K562 (cell line): ENCODE measurements around the gene AGXT. TPM values are rescaled to one million over a fixed set of nuclear protein-coding genes. Genes with fewer than 3 reads are reported as not detected.

Experiments used
- ATAC-seq: fragments of 200-7000 bp; cut with Tn5 transposase; 3 replicates; pipeline ENCODE4 v1.9.1; 2020; ENCODE audit warnings: moderate library complexity
- BruUV-seq: library from RNA; stranded (reverse); fragments of 400-500 nt; replicated peaks from 2 replicates; lab custom pipeline; 2021; lab: Mats Ljungman, UMichigan
- CTCF ChIA-PET: fragments of 300-600 bp; formaldehyde crosslinking; extraction: SDS; loops from one replicate; lab custom pipeline; 2021; ENCODE audit warnings: low intra/inter-chr PET ratio; lab: Yijun Ruan, JAX
- POLR2A ChIA-PET: fragments of 300-600, 350-650 bp; sonication (Branson Sonifier 250); formaldehyde crosslinking; extraction: SDS; loops from one replicate; lab custom pipeline; 2021; ENCODE audit warnings: antibody characterized with exemption, inconsistent platforms; lab: Yijun Ruan, JAX
- DNase-seq, 4 experiments: peaks; one replicate each; pipeline versions ENCODE4 v3.0.0 to v3.0.0-alpha.2; 2011 to 2018; ENCODE audit warnings: low spot score in 3 of 4, mixed read lengths in 3 of 4; ENCODE audit errors: extremely low read depth in 1 of 4
- FAIRE-seq: peaks from 2 replicates; lab custom pipeline; 2011; peaks lifted over from hg19 to GRCh38; lab: Jason Lieb, UNC
- H2AFZ ChIP-seq: 2 replicates; pipeline ENCODE4 v1.6.0; 2011; ENCODE audit warnings: low read depth, low read length, control low read depth, inconsistent platforms
- H3K27ac ChIP-seq: fragments of 200-600 bp; 3 replicates; pipeline ENCODE4 v1.8.0; 2011; ENCODE audit warnings: low read depth, mild to moderate bottlenecking, control low read depth, inconsistent platforms, low read length, moderate library complexity, mixed read lengths; ENCODE audit errors: extremely low read depth
- H3K27me3 ChIP-seq, 2 experiments: fragments of 300-600 bp in 1 of 2; 2 replicates in 1 of 2; 3 replicates in 1 of 2; pipeline versions ENCODE4 v1.6.0 to v1.8.0; 2011; ENCODE audit warnings: inconsistent platforms in 2 of 2, low read length in 2 of 2, mild to moderate bottlenecking in 1 of 2, mixed read lengths in 1 of 2, moderate library complexity in 1 of 2; ENCODE audit not compliant: control insufficient read depth in 2 of 2, insufficient read depth in 2 of 2
- H3K36me3 ChIP-seq: fragments of 300-600 bp; 3 replicates; pipeline ENCODE4 v1.8.0; 2011; ENCODE audit warnings: mild to moderate bottlenecking, low read length, inconsistent platforms; ENCODE audit not compliant: control insufficient read depth, insufficient read depth
- H3K4me1 ChIP-seq, 2 experiments: fragments of 200-600 bp in 1 of 2; replicated peaks in 1 of 2; 2 replicates in 1 of 2; 3 replicates in 1 of 2; pipeline versions ENCODE4 v1.5.1 to v1.8.0; 2011; ENCODE audit warnings: inconsistent platforms in 2 of 2, low read length in 2 of 2, mild to moderate bottlenecking in 1 of 2, mixed read lengths in 1 of 2, moderate library complexity in 1 of 2; ENCODE audit not compliant: control insufficient read depth in 2 of 2, insufficient read depth in 2 of 2
- H3K4me2 ChIP-seq: 2 replicates; pipeline ENCODE4 v1.6.1; 2011; ENCODE audit warnings: low read length, control low read depth, inconsistent platforms, mixed read lengths; ENCODE audit not compliant: insufficient read depth
- H3K4me3 ChIP-seq: fragments of 200-600 bp; sonication (generic), shearing (Covaris generic); 2 replicates; pipeline ENCODE4 v1.5.1; 2016; ENCODE audit warnings: control low read depth, inconsistent platforms
- H3K79me2 ChIP-seq: fragments of 200-600 bp; 3 replicates; pipeline ENCODE4 v1.8.0; 2011; ENCODE audit warnings: low read length, inconsistent platforms; ENCODE audit not compliant: control insufficient read depth, insufficient read depth
- H3K9ac ChIP-seq, 2 experiments: 2 replicates each; pipeline versions ENCODE4 v1.6.0 to v1.6.1; 2011; ENCODE audit warnings: low read depth in 2 of 2, low read length in 2 of 2, control low read depth in 1 of 2, inconsistent platforms in 1 of 2, mild to moderate bottlenecking in 1 of 2, mixed read lengths in 1 of 2; ENCODE audit not compliant: insufficient read depth in 1 of 2
- H3K9me1 ChIP-seq: one replicate; pipeline ENCODE4 v1.6.0; 2011; ENCODE audit warnings: inconsistent platforms, mild to moderate bottlenecking, low read length, moderate library complexity; ENCODE audit not compliant: control insufficient read depth, insufficient read depth
- H3K9me3 ChIP-seq: replicated peaks from 2 replicates; pipeline ENCODE4 v1.5.1; 2011; ENCODE audit warnings: low read depth, low read length, inconsistent platforms; ENCODE audit not compliant: control insufficient read depth, insufficient read depth
- H4K20me1 ChIP-seq: replicated peaks from 2 replicates; pipeline ENCODE4 v1.6.1; 2011; ENCODE audit warnings: low read length, inconsistent platforms, mixed read lengths; ENCODE audit not compliant: control insufficient read depth, insufficient read depth
- BRD9 ChIP-seq: fragments of 450-650 bp; IDR thresholded peaks from 2 replicates; pipeline ENCODE4 v1.6.1; 2018; ENCODE audit warnings: low read depth; ENCODE audit not compliant: partially characterized antibody
- CBX2 ChIP-seq: fragments of 200-600 bp; sonication (generic); IDR thresholded peaks from one replicate; pipeline ENCODE4 v1.6.1; 2012; ENCODE audit warnings: mild to moderate bottlenecking, low read length, inconsistent platforms; ENCODE audit not compliant: insufficient read depth, poor library complexity, severe bottlenecking
- CSDE1 ChIP-seq, 2 experiments: fragments of 450-650 bp; IDR thresholded peaks; 2 replicates each; pipeline ENCODE4 v1.6.1; 2016; ENCODE audit warnings: mild to moderate bottlenecking in 1 of 2
- ELF1 ChIP-seq: fragments of 200-800 bp; sonication (Bioruptor generic); IDR thresholded peaks from 2 replicates; pipeline ENCODE4 v1.6.1; 2016; ENCODE audit warnings: missing genetic modification characterization, missing compliant biosample characterization
- KAT8 ChIP-seq: fragments of 450-650 bp; IDR thresholded peaks from 2 replicates; pipeline ENCODE4 v1.6.1; 2016; ENCODE audit warnings: low read depth, mild to moderate bottlenecking
- KLF16 ChIP-seq: IDR thresholded peaks from 2 replicates; pipeline ENCODE4 v1.6.1; 2016; ENCODE audit warnings: antibody characterized with exemption
- LEF1 ChIP-seq: fragments of 450-650 bp; IDR thresholded peaks from 2 replicates; pipeline ENCODE4 v1.6.1; 2016; ENCODE audit warnings: mild to moderate bottlenecking
- MBD2 ChIP-seq: sonication (generic); IDR thresholded peaks from 2 replicates; pipeline ENCODE4 v1.6.1; 2016; ENCODE audit warnings: low read depth, borderline replicate concordance
- NONO ChIP-seq, 2 experiments: fragments of 200-400 bp in 1 of 2; fragments of 450-650 bp in 1 of 2; formaldehyde crosslinking in 1 of 2; IDR thresholded peaks; 2 replicates each; pipeline ENCODE4 v1.6.1; 2017; ENCODE audit warnings: low read depth in 2 of 2, mild to moderate bottlenecking in 2 of 2, moderate library complexity in 2 of 2, low read length in 1 of 2
- POLR3G ChIP-seq: IDR thresholded peaks from 2 replicates; pipeline ENCODE4 v1.6.1; 2011; ENCODE audit not compliant: insufficient read length, insufficient replicate concordance; ENCODE audit errors: extremely low read depth
- PRDM10 ChIP-seq: fragments of 450-650 bp; IDR thresholded peaks from 2 replicates; pipeline ENCODE4 v1.6.1; 2018; ENCODE audit not compliant: partially characterized antibody
- TCF7 ChIP-seq: sonication (generic); IDR thresholded peaks from 2 replicates; pipeline ENCODE4 v1.6.1; 2016; ENCODE audit warnings: antibody characterized with exemption, borderline replicate concordance
- TRIM25 ChIP-seq: fragments of 450-650 bp; IDR thresholded peaks from 2 replicates; pipeline ENCODE4 v1.7.0; 2016; ENCODE audit warnings: borderline replicate concordance
- ZNF740 ChIP-seq, 3 experiments: fragments of 200-800 bp in 1 of 3; sonication (Bioruptor generic) in 1 of 3; sonication (generic) in 1 of 3; formaldehyde crosslinking in 1 of 3; IDR thresholded peaks; 2 replicates each; pipeline versions ENCODE4 v1.6.1 to v1.8.0; 2016 to 2022; ENCODE audit warnings: mild to moderate bottlenecking in 2 of 3, missing compliant biosample characterization in 2 of 3, missing genetic modification characterization in 2 of 3, missing genetic modification reagents in 1 of 3
- ZSCAN29 ChIP-seq: fragments of 450-650 bp; IDR thresholded peaks from 2 replicates; pipeline ENCODE4 v1.6.1; 2017
- WGBS: fragments of 100-300 bp; shearing (Covaris generic); methylation state at CpG from one replicate; pipeline ENCODE4 v1.1.6; 2016; ENCODE audit warnings: low coverage, mixed read lengths; ENCODE audit not compliant: insufficient coverage; ENCODE audit errors: missing lambda C conversion rate; 5-methylcytosine and 5-hydroxymethylcytosine counted together
- in situ Hi-C: fragments of 300-500 bp; cut with MboI; formaldehyde crosslinking; loops from 4 replicates; pipeline ENCODE4 v1.15.0; 2018; ENCODE audit warnings: inconsistent platforms, mixed read lengths
- intact Hi-C: fragments of 100-400 bp; cut with micrococcal nuclease; formaldehyde crosslinking; loops from 2 replicates; pipeline ENCODE4 v1.14.2; 2022
- polyA plus RNA-seq, 8 experiments: library from polyadenylated mRNA; depleted of rRNA in 4 of 8; stranded (reverse) in 5 of 8; unstranded in 3 of 8; fragments of >200 nt; fragmentation: Nextera tagmentation in 2 of 8; fragmentation: Illumina TruSeq in 1 of 8; extraction: Ambion mirVana in 2 of 8; extraction: Trizol in 1 of 8; gene quantifications; 2 replicates each; pipeline versions ENCODE4 v1.2.1 to v1.2.3, GENCODE V29; 2011 to 2014; ENCODE audit warnings: inconsistent platforms in 1 of 8, missing spikeins in 1 of 8
- total RNA-seq, 7 experiments: library from RNA; depleted of rRNA in 6 of 7; stranded (reverse); fragments of >200 nt in 6 of 7; fragmentation: Illumina TruSeq in 2 of 7; extraction: Trizol in 2 of 7; gene quantifications; 2 replicates each; pipeline versions ENCODE4 v1.2.1 to v1.2.3, GENCODE V29; 2011 to 2021; ENCODE audit warnings: low replicate concordance in 1 of 7

The AGXT gene
- total and polyA plus RNA-seq, 9 of the 15 experiments (the other 6 are each of a cell fraction or from before 2014, with no cell fraction given): 0.18 TPM; not detected in 8

- no peak for TF ChIP-seq ZNF740 (CRISPR knock-in tag; IDR thresholded peaks at IDR 0.05)
- TF ChIP-seq ZNF740 (tag; IDR thresholded peaks at IDR 0.05): no peak
- no peak for TF ChIP-seq TCF7
- no peak for TF ChIP-seq BRD9
- no peak for TF ChIP-seq TRIM25
- no peak for TF ChIP-seq ELF1 (tag)
- TF ChIP-seq KAT8: no peak
Measured at GRCh38 chr2:240899468-240899865, 30.8 kb downstream of the AGXT start (continued).

- in situ Hi-C loops: no loop called here
- Histone ChIP-seq H3K27me3 (peaks cover 0 to 41% of the 10 kb centered on the region in 2 experiments; a peak in 3 of 5 replicates), H4K20me1 (0 out of 2 replicates have a peak, but pooled peaks cover 7% of the 10 kb centered on the region), H3K4me1 (peaks cover 0 to 6% of the 10 kb centered on the region in 2 experiments; a peak in 1 of 5 replicates), H3K9ac (no peak overlapping the region), H3K36me3 (no peaks in the 10 kb centered on the region), H3K4me3 (no peak overlapping the region), H3K4me2 (no peak overlapping the region), H2AFZ (no peak overlapping the region), H3K9me3 (no peaks in the 10 kb centered on the region), H3K9me1 (no peaks in the 10 kb centered on the region), H3K79me2 (no peaks in the 10 kb centered on the region), H3K27ac (no peak overlapping the region)
- 34% methylated on average over 14 of the region's 27 CpGs for WGBS
- BruUV-seq: no TSS peak
- ChIA-PET CTCF (no interaction called here), POLR2A (no interaction called here)
- ATAC-seq (no peak), FAIRE-seq (no peak), DNase-seq (no peak)
- intact Hi-C loops: no loop called here
- TF ChIP-seq LEF1 (no peak), ZSCAN29 (no peak), MBD2 (no peak), CBX2 (no peak), KLF16 (no peak), POLR3G (no peak), CSDE1 (IDR thresholded peaks at IDR 0.05) (no peak), PRDM10 (no peak), NONO (IDR thresholded peaks at IDR 0.05; ENCODE audit: low read depth in 2 of 2, low read length in 1 of 2) (no peak)
Measured at GRCh38 chr2:240900141-240900860, 31.7 kb downstream of the AGXT start.
